ENCODE measurements around the gene CNNM4. TPM values are rescaled to one million over a fixed set of nuclear protein-coding genes. Genes with fewer than 3 reads are reported as not detected.

The CNNM4 gene
- total RNA-seq, 1 experiment from 2014 or later = 12.5 TPM

DNA sequence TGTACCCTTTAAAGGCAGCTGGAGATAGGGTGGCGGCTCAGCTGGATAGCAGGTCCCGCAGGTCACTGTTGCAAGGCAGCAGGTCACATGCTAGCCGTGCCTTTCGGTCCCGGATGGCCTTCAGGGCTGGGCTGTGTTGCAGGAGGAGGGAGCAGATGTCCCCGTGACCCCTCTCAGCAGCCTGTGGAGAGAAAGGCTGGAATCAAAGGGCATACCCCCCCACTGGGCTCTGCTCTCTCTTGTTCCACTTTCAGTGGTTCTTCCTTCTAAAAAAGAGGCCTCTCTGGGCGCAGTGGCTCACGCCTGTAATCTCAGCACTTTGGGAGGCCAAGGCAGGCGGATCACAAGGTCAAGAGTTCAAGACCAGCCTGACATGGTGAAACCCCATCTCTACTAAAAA, 87.6 kb downstream of the CNNM4 start:
- peaks cover 11% of the 10 kb centered on the region for H3K36me3 ChIP-seq (ENCODE audit: low read depth, low read length)
- CTCF ChIA-PET = interaction anchor here (0.6 kb wide), 1 partner anchor 59 kb away, joined by 3 read pairs; no protein-coding TSS in a partner anchor

GRCh38 chr2:96852667-96853066, 92.0 kb downstream of the CNNM4 start:
- Histone ChIP-seq H3K27ac (ENCODE audit: low read length) (no peak overlapping the region), H3K9me3 (ENCODE audit: low read length) (no peaks in the 10 kb centered on the region), H3K4me2 (ENCODE audit: low read length) (no peak overlapping the region), H4K20me1 (ENCODE audit: low read length) (0 out of 2 replicates have a peak, but pooled peaks cover 4% of the 10 kb centered on the region), H2AFZ (ENCODE audit: low read length) (no peak overlapping the region), H3F3A (ENCODE audit: low read length, unreplicated experiment) (no peaks in the 10 kb centered on the region), H3K79me2 (ENCODE audit: low read length) (peaks cover 36% of the 10 kb centered on the region), H3K4me1 (ENCODE audit: insufficient read depth, low read length) (peaks cover 11% of the 10 kb centered on the region), H3K27me3 (ENCODE audit: low read length) (no peaks in the 10 kb centered on the region), H3K4me3 (ENCODE audit: low read length) (no peak overlapping the region), H3K36me3 (ENCODE audit: low read depth, low read length) (peaks cover 9% of the 10 kb centered on the region), H3K9me2 (replicated peaks; ENCODE audit: low read length) (no peaks in the 10 kb centered on the region), H3K9ac (ENCODE audit: low read length) (no peak overlapping the region)
- intact Hi-C loops (cut with micrococcal nuclease) = no loop called here
- DNase-seq (no peak), ATAC-seq (no peak)
- ChIA-PET POLR2A (ENCODE audit: unreplicated experiment) (no interaction called here), CTCF (no interaction called here)
- BruUV-seq (replicated peaks) = no TSS peak
- no peak for TF ChIP-seq EZH2phosphoT487 (IDR thresholded peaks at IDR 0.05; ENCODE audit: borderline replicate concordance, low read length)
- TF ChIP-seq, protein P1, sequence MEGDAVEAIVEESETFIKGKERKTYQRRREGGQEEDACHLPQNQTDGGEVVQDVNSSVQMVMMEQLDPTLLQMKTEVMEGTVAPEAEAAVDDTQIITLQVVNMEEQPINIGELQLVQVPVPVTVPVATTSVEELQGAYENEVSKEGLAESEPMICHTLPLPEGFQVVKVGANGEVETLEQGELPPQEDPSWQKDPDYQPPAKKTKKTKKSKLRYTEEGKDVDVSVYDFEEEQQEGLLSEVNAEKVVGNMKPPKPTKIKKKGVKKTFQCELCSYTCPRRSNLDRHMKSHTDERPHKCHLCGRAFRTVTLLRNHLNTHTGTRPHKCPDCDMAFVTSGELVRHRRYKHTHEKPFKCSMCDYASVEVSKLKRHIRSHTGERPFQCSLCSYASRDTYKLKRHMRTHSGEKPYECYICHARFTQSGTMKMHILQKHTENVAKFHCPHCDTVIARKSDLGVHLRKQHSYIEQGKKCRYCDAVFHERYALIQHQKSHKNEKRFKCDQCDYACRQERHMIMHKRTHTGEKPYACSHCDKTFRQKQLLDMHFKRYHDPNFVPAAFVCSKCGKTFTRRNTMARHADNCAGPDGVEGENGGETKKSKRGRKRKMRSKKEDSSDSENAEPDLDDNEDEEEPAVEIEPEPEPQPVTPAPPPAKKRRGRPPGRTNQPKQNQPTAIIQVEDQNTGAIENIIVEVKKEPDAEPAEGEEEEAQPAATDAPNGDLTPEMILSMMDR (conservative IDR thresholded peaks at IDR 0.05; ENCODE audit: low read depth, low read length) = no peak
- TF ChIP-seq EZH2 (IDR thresholded peaks at IDR 0.05; ENCODE audit: low read length, unreplicated experiment) = no peak

More for the DNA sequence above, 87.6 kb downstream of the CNNM4 start:
- no peak for DNase-seq
- H3K4me2 ChIP-seq (ENCODE audit: low read length) = no peak overlapping the region
- no peak overlapping the region for H3K9ac ChIP-seq (ENCODE audit: low read length)
- no peak for ATAC-seq
- no peaks in the 10 kb centered on the region for H3K9me2 ChIP-seq (replicated peaks; ENCODE audit: low read length)
- no peaks in the 10 kb centered on the region for H3F3A ChIP-seq (ENCODE audit: low read length, unreplicated experiment)
- POLR2A ChIA-PET (ENCODE audit: unreplicated experiment) = no interaction called here
- H3K79me2 ChIP-seq (ENCODE audit: low read length) = no peaks in the 10 kb centered on the region
- no peak overlapping the region for H3K4me3 ChIP-seq (ENCODE audit: low read length)
- no peaks in the 10 kb centered on the region for H3K9me3 ChIP-seq (ENCODE audit: low read length)
- BruUV-seq (replicated peaks) = no TSS peak
- H3K27me3 ChIP-seq (ENCODE audit: low read length) = no peaks in the 10 kb centered on the region
- TF ChIP-seq, protein P1 (conservative IDR thresholded peaks at IDR 0.05; ENCODE audit: low read depth, low read length) = no peak
- TF ChIP-seq EZH2 (IDR thresholded peaks at IDR 0.05; ENCODE audit: low read length, unreplicated experiment) = no peak
- no peak for TF ChIP-seq EZH2phosphoT487 (IDR thresholded peaks at IDR 0.05; ENCODE audit: borderline replicate concordance, low read length)
- H4K20me1 ChIP-seq (ENCODE audit: low read length) = no peaks in the 10 kb centered on the region
- intact Hi-C loops (cut with micrococcal nuclease) = no loop called here
- H3K4me1 ChIP-seq (ENCODE audit: insufficient read depth, low read length) = no peaks in the 10 kb centered on the region
- no peak overlapping the region for H3K27ac ChIP-seq (ENCODE audit: low read length)
- no peak overlapping the region for H2AFZ ChIP-seq (ENCODE audit: low read length)

- Histone ChIP-seq H3K9me2 (replicated peaks; ENCODE audit: low read length) (no peaks in the 10 kb centered on the region), H2AFZ (ENCODE audit: low read length) (no peak overlapping the region), H3K36me3 (ENCODE audit: low read depth, low read length) (peaks cover 7% of the 10 kb centered on the region; the same call in 1 of the 2 replicates), H3F3A (ENCODE audit: low read length, unreplicated experiment) (no peaks in the 10 kb centered on the region), H3K27me3 (ENCODE audit: low read length) (no peaks in the 10 kb centered on the region), H3K9me3 (ENCODE audit: low read length) (no peaks in the 10 kb centered on the region), H3K4me2 (ENCODE audit: low read length) (no peak overlapping the region), H4K20me1 (ENCODE audit: low read length) (0 out of 2 replicates have a peak, but pooled peaks cover 4% of the 10 kb centered on the region), H3K4me1 (ENCODE audit: insufficient read depth, low read length) (peaks cover 11% of the 10 kb centered on the region), H3K9ac (ENCODE audit: low read length) (no peak overlapping the region), H3K27ac (ENCODE audit: low read length) (no peak overlapping the region), H3K79me2 (ENCODE audit: low read length) (peaks cover 36% of the 10 kb centered on the region), H3K4me3 (ENCODE audit: low read length) (no peak overlapping the region)
- TF ChIP-seq EZH2 (IDR thresholded peaks at IDR 0.05; ENCODE audit: low read length, unreplicated experiment) = no peak
- TF ChIP-seq EZH2phosphoT487 (IDR thresholded peaks at IDR 0.05; ENCODE audit: borderline replicate concordance, low read length) = no peak
- TF ChIP-seq, protein P1 (conservative IDR thresholded peaks at IDR 0.05; ENCODE audit: low read depth, low read length) = no peak
- CTCF ChIA-PET = no interaction called here
- intact Hi-C loops (cut with micrococcal nuclease) = no loop called here
- BruUV-seq (replicated peaks) = no TSS peak
- DNase-seq = no peak
- POLR2A ChIA-PET (ENCODE audit: unreplicated experiment) = no interaction called here
- no peak for ATAC-seq
Observed at GRCh38 chr2:96853321-96853720, 92.6 kb downstream of the CNNM4 start.
